Measurements from ENCODE around the gene S1PR1. TPM values are rescaled to one million over a fixed set of nuclear protein-coding genes. Genes with fewer than 3 reads are reported as not detected.

S1PR1 gene
- total RNA-seq, 1 donor from 2014 or later: 54.9 TPM

GRCh38 chr1:101235216-101235695 is 1.6 kb upstream of the S1PR1 start:
- peaks cover 61% of the 10 kb centered on the region for H3K4me1 ChIP-seq
- peak overlapping the region; percentile 98 for H3K27ac ChIP-seq (replicated peaks)
- intact Hi-C loops (cut with micrococcal nuclease): no loop called here
- peaks cover 7% of the 10 kb centered on the region for H3K9me3 ChIP-seq (replicated peaks)
- TF ChIP-seq CTCF (IDR thresholded peaks at IDR 0.05; ENCODE audit: borderline replicate concordance): no peak
- H3K27me3 ChIP-seq (ENCODE audit: low read depth): no peaks in the 10 kb centered on the region
- DNase-seq: no peak
- H3K4me3 ChIP-seq: peak overlapping the region; percentile 83
- H3K36me3 ChIP-seq: peaks cover 8% of the 10 kb centered on the region

GRCh38 chr1:101235696-101236515 is 913 bp upstream of the S1PR1 start:
- DNase-seq: peak; percentile 43
- no peaks in the 10 kb centered on the region for H3K27me3 ChIP-seq (ENCODE audit: low read depth)
- H3K4me1 ChIP-seq: peaks cover 61% of the 10 kb centered on the region
- H3K27ac ChIP-seq (replicated peaks): peak overlapping the region; percentile 98
- peaks cover 7% of the 10 kb centered on the region for H3K9me3 ChIP-seq (replicated peaks)
- TF ChIP-seq CTCF (IDR thresholded peaks at IDR 0.05; ENCODE audit: borderline replicate concordance): no peak
- peak overlapping the region; percentile 83 for H3K4me3 ChIP-seq
- intact Hi-C loops (cut with micrococcal nuclease): no loop called here
- H3K36me3 ChIP-seq: peaks cover 8% of the 10 kb centered on the region

GRCh38 chr1:101237229-101237837 is 514 bp downstream of the S1PR1 start:
- Histone ChIP-seq H3K4me1 (peaks cover 75% of the 10 kb centered on the region), H3K9me3 (replicated peaks) (no peaks in the 10 kb centered on the region), H3K27ac (replicated peaks) (peak overlapping the region; percentile 98), H3K4me3 (peak overlapping the region; percentile 83), H3K27me3 (ENCODE audit: low read depth) (no peaks in the 10 kb centered on the region), H3K36me3 (peaks cover 11% of the 10 kb centered on the region)
- intact Hi-C loops (cut with micrococcal nuclease): no loop called here
- no peak for DNase-seq
- no peak for TF ChIP-seq CTCF (IDR thresholded peaks at IDR 0.05; ENCODE audit: borderline replicate concordance)

- H3K4me3 ChIP-seq: peak overlapping the region; percentile 83
- H3K9me3 ChIP-seq (replicated peaks): no peaks in the 10 kb centered on the region
- intact Hi-C loops (cut with micrococcal nuclease): no loop called here
- H3K27ac ChIP-seq (replicated peaks): peak overlapping the region; percentile 98
- H3K4me1 ChIP-seq: peaks cover 81% of the 10 kb centered on the region
- no peak for TF ChIP-seq CTCF (IDR thresholded peaks at IDR 0.05; ENCODE audit: borderline replicate concordance)
- H3K27me3 ChIP-seq (ENCODE audit: low read depth): no peaks in the 10 kb centered on the region
- H3K36me3 ChIP-seq: peaks cover 11% of the 10 kb centered on the region
- DNase-seq: no peak
These were observed 1.3 kb downstream of the S1PR1 start for GRCh38 chr1:101238031-101238628.

- Histone ChIP-seq H3K4me3 (peak overlapping the region; percentile 83), H3K27ac (replicated peaks) (peak overlapping the region; percentile 98), H3K9me3 (replicated peaks) (no peaks in the 10 kb centered on the region), H3K4me1 (peaks cover 76% of the 10 kb centered on the region), H3K27me3 (ENCODE audit: low read depth) (no peaks in the 10 kb centered on the region), H3K36me3 (peaks cover 11% of the 10 kb centered on the region)
- intact Hi-C loops (cut with micrococcal nuclease): no loop called here
- DNase-seq: peak; percentile 88
- peak; percentile 97 for TF ChIP-seq CTCF (IDR thresholded peaks at IDR 0.05; ENCODE audit: borderline replicate concordance)
These were observed 1.9 kb downstream of the S1PR1 start for GRCh38 chr1:101238681-101239094.

Data from left ventricle myocardium inferior (tissue), 1 donor.